ENCODE results near the gene CRYBG1.
"Not testable (repeated sequence)": the region's sequence is repeated elsewhere in the genome, so short reads cannot be mapped to it uniquely, and the experiment has no call there.

Gene CRYBG1

DNA sequence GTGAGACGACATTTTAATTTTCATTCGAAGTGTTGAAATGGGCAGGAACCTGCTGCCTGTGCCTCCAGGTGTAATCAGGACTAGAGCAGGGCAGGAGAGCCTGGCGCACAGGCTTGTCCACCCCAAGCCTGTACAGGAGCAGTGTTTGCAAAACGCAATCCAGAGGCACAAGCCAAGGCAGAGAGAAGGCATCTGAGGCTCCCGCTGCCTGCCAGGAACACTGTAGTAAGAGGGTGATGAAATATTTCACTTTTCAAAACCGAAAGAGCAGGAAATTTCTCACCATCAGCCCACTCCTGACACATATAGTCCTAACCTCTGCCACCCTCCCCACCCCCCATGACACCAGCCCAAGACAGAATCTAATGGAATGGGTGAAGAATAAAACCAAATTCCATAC, 136.3 kb downstream of the CRYBG1 start:
- in situ Hi-C loops (cut with MboI; ENCODE audit: low sequenced_read_pairs) = no loop called here

GRCh38 chr6:106501960-106502371, 141.4 kb downstream of the CRYBG1 start:
- in situ Hi-C loops (cut with MboI; ENCODE audit: low sequenced_read_pairs) = no loop called here

DNA sequence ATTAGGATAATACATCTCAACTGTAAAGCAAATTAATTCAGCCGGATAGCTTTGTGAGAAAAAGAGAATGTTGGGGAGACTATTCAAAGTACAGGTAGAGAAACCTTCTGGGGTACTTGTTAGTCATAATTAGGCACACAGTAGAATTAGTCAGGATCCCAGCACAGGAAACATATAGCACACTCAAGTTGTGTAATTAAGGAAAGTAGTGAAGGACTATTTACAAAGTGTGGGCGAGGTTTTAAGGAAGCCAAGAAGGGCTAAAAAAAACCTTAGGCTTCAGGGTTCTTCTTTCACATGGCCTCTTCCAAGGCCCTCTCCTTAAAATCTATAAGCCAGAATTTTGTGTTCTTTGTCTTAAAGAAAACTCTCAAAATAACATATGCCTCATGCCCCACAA, 142.0 kb downstream of the CRYBG1 start:
- in situ Hi-C loops (cut with MboI; ENCODE audit: low sequenced_read_pairs) = no loop called here

DNA sequence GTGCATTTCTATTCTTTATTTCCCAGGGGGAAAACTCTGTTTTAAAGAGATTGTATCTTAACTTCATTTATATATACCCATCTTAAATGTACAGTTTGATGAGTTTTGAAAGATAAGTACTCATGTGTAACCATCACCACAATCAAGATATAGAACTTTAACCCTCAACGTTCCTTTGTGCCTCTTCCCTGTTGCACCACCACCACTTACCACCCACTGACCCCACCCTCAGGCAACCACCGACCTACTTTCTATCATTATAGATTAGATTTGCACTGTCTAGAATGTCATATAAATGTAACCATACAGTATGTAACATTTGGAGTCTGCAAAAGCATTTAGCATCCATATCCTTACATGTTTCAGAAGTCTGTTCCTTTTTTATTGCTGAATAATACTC, 147.8 kb downstream of the CRYBG1 start:
- in situ Hi-C loops (cut with MboI; ENCODE audit: low sequenced_read_pairs) = no loop called here

GRCh38 chr6:106508834-106509233, 148.3 kb downstream of the CRYBG1 start:
- in situ Hi-C loops (cut with MboI; ENCODE audit: low sequenced_read_pairs) = no loop called here

DNA sequence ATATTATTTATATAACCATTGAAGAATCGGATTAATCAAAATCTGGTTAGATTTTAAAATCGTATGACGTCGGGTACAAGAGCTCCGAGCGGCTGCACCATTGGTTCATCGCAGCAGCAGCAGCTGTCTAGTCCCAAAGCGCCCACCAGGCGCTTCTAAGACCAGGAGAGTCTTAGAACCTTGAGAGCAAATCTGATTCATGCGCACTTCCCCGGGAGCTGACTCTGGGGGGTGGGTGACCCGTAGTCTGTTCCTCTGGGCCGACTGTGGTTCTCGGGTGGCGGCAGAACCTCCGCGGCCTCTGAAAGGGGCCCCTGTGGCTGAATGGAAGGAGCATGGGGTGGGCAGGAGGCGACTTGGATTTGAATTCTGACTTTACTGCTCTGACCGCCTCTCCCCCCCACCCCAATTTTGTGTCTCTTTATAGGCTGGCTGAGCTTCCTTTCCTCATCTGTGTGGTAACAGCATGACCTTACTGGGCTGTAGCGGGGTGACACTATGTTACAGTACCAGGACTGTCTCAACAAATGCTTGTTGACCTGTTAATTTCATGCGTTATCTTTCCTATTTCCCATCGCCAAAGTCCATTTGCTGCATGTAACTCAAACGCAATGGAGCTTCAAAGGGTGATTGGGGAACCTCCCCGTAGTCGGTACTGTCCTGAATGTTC, 149.0 kb downstream of the CRYBG1 start:
- in situ Hi-C loops (cut with MboI; ENCODE audit: low sequenced_read_pairs) = no loop called here

- in situ Hi-C loops (cut with MboI; ENCODE audit: low sequenced_read_pairs) = no loop called here
These were observed 149.8 kb downstream of the CRYBG1 start for GRCh38 chr6:106510090-106510970.

GRCh38 chr6:106511288-106512047, 151.0 kb downstream of the CRYBG1 start:
- in situ Hi-C loops (cut with MboI; ENCODE audit: low sequenced_read_pairs) = no loop called here

- in situ Hi-C loops (cut with MboI; ENCODE audit: low sequenced_read_pairs) = no loop called here
These were observed 151.8 kb downstream of the CRYBG1 start for GRCh38 chr6:106512048-106512967.

DNA sequence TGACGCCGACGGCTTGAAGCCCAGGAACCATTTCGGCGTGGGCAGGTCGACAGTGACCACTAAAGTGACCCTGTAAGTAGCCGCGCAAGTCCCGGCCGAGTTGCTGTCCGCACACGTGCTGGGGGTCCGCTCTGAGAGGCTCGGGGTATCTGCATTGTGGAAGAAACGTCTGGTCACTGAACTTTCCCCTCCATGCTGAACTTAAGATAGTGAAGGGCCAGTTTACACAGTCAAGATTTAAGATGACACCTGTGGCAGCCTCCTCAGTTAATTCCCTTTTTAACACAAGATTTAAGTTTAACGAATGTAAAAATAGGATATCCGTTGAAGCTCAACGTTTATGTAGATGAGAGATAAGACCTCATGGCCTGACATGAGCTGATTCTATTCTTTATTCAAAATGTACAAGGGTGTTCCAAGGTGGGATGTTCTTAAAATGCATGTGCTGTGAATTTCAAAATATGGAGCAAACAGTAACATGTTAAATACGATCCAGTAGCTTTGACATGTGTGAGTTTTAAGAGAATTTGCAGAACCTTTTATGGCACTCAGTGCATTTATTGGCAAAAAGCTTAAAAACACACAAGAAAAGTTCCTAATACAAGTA, 152.6 kb downstream of the CRYBG1 start:
- in situ Hi-C loops (cut with MboI; ENCODE audit: low sequenced_read_pairs) = no loop called here

DNA sequence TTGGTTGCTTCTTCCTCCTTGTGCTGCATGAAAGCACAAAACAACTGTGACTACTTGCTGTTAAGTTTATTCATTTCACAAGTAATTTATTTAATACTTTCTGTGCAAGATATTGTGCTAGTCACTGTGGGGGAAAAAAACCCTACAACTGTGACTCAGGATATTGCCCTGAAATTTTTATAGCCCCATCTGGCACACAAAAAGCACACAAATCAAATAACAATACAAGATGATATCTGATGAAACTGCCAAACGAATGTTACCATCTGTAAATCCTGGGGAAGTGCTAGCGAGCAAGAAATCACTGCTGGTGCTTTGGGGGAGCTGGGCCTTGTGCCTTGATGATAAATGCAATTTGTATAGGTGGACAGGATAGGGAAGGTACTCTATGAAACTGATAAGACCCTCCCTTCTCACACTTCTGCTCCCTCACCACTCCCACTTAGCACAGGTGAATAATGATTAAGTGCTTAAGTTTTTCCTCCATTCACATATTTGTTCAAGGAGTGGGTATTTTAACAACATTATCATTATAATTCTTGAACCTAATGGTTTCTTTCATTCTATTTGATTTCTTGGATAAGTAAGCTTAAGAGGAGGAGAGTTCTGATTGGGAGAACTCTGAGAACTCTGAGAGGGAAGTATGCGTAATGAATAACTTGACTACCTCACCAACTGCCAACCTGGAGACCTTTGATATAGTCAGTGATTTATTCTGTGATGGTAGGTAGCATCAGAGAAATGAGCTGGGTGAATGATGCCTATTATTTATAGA, 153.5 kb downstream of the CRYBG1 start:
- in situ Hi-C loops (cut with MboI; ENCODE audit: low sequenced_read_pairs) = no loop called here

DNA sequence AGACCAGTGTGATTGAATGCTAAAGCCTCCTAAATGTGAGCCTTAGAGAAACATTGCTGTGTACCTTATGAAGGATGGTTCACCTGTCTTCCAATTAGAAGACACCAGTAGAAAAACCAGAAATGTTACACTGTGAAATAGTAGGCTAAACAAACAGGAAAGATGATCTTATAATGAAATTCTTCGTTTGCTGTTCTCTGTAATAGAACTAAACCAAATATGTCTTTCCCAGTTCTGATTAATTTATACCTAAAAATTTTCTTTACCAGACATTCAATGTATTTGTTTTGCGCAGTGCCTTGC, 154.0 kb downstream of the CRYBG1 start:
- in situ Hi-C loops (cut with MboI; ENCODE audit: low sequenced_read_pairs) = no loop called here

GRCh38 chr6:106515582-106515981, 155.1 kb downstream of the CRYBG1 start:
- in situ Hi-C loops (cut with MboI; ENCODE audit: low sequenced_read_pairs) = not testable (repeated sequence)

DNA sequence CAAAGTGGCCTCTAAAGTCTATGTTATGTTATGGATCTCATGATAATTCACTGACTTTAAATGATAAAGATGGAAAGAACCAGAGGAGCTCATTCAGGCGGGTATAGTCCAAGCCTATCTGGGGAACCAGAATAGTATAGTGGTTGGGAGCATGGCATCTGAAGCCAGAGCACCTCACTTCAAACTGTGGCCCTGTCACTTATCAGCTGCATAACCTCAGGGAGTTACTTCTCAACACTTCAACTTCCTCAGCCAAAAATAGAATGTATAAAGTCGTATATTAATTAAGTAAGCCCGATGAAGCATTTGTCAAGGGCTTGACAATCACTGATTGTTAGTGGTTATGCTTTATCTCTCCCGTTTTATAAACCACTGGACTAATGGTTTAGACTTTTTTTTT, 156.1 kb downstream of the CRYBG1 start:
- in situ Hi-C loops (cut with MboI; ENCODE audit: low sequenced_read_pairs) = no loop called here

DNA sequence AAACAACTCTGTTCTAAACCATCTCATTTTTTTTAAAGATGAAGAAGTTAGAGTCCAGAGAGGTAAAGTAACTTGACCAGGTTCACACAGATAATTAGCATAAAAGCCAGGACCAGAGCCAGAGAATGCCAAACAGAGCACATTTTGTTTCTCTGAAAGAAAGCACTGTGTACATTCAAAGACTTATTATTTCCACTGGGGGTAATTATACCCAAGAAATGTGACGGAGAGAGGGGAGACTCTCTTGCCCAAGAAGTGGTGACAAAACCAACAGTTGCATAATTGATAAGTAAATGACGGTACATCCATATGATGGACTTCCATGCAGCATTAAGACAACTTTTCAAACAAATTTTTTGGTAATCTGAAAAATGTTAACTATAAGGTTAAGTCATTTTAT, 157.2 kb downstream of the CRYBG1 start:
- in situ Hi-C loops (cut with MboI; ENCODE audit: low sequenced_read_pairs) = no loop called here

DNA sequence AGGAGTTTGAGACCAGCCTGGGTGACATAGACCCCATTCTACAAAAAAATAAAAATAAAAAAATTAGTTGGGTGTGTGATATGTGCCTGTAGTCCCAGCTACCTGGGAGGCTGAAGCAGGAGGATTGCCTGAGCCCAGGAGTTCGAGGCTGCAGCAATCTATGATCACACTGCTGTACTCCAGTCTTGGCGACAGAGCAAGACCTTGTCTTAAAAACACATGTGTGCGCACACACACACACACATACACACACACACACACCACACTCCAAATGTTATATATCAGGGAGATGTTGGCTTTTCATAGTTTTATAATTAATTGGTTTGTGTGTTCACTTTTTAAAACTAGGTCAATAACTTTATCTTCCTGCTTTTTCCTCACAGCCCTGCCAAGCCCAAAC, 158.2 kb downstream of the CRYBG1 start:
- in situ Hi-C loops (cut with MboI; ENCODE audit: low sequenced_read_pairs) = no loop called here

DNA sequence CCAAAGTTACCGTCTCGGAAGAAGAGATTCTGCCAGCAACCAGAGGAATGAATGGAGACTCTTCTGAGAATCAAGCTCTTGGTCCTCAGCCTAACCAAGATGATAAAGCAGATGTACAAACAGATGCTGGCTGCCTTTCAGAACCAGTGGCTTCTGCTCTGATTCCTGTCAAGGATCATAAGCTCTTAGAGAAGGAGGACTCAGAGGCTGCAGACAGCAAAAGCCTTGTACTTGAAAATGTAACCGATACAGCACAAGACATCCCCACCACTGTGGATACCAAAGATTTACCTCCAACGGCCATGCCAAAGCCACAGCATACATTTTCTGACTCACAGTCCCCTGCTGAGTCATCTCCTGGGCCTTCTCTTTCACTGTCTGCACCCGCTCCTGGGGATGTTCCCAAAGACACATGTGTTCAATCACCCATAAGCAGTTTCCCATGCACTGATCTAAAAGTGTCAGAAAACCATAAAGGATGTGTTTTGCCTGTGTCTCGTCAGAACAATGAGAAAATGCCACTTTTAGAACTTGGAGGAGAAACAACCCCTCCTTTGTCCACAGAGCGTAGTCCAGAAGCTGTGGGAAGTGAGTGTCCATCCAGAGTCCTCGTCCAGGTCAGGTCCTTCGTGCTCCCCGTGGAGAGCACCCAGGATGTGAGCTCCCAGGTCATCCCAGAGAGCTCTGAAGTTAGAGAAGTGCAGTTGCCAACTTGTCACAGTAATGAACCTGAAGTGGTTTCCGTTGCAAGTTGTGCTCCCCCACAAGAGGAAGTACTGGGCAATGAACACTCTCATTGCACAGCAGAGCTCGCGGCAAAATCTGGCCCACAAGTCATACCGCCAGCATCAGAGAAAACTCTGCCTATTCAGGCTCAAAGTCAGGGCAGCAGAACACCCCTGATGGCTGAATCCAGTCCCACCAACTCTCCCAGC, 159.2 kb downstream of the CRYBG1 start:
- in situ Hi-C loops (cut with MboI; ENCODE audit: low sequenced_read_pairs) = no loop called here

- in situ Hi-C loops (cut with MboI; ENCODE audit: low sequenced_read_pairs) = no loop called here
These were observed 160.3 kb downstream of the CRYBG1 start for GRCh38 chr6:106520711-106521401.
